GM21717 (cell line): ENCODE measurements around the gene LONRF3.

Experiments used
- ATAC-seq: cut with Tn5 transposase; IDR thresholded peaks from one replicate; pipeline ENCODE4 v1.9.1; 2021; ENCODE audit warnings: mild to moderate bottlenecking, moderate library complexity; ENCODE audit not compliant: unreplicated experiment

Gene LONRF3

GRCh38 chrX:118974088-118974907, at the start of gene LONRF3:
LONRF3 (plus strand) TSS chrX:118974618; CDS start chrX:118974781, 163 bp downstream.
- no peak for ATAC-seq

GRCh38 chrX:118928151-118928550, 46.3 kb upstream of the LONRF3 start:
- no peak for ATAC-seq

GRCh38 chrX:118935352-118935751, 39.1 kb upstream of the LONRF3 start:
- ATAC-seq, result no peak

- ATAC-seq, result no peak
These were observed 33.3 kb upstream of the LONRF3 start for GRCh38 chrX:118941147-118941546.

- no peak for ATAC-seq
These were observed 31.3 kb upstream of the LONRF3 start for GRCh38 chrX:118943102-118943501.

GRCh38 chrX:118945921-118946320, 28.5 kb upstream of the LONRF3 start:
- ATAC-seq, result no peak

- no peak for ATAC-seq
These were observed 26.1 kb upstream of the LONRF3 start for GRCh38 chrX:118948270-118948669.

GRCh38 chrX:118961866-118962560, 12.4 kb upstream of the LONRF3 start:
- no peak for ATAC-seq

- ATAC-seq, result no peak
These were observed 11.3 kb upstream of the LONRF3 start for GRCh38 chrX:118963159-118963558.

- ATAC-seq, result no peak
These were observed 10.2 kb upstream of the LONRF3 start for GRCh38 chrX:118964252-118964651.

- no peak for ATAC-seq
These were observed 9.0 kb upstream of the LONRF3 start for GRCh38 chrX:118965395-118965794.

- ATAC-seq, result no peak
These were observed 6.4 kb upstream of the LONRF3 start for GRCh38 chrX:118968031-118968430.

- no peak for ATAC-seq
These were observed 2.9 kb upstream of the LONRF3 start for GRCh38 chrX:118971552-118971951.

- no peak for ATAC-seq
These were observed 880 bp upstream of the LONRF3 start for GRCh38 chrX:118973389-118974087.

GRCh38 chrX:118974908-118975671, 672 bp downstream of the LONRF3 start:
- no peak for ATAC-seq

- ATAC-seq, result no peak
These were observed 1.6 kb downstream of the LONRF3 start for GRCh38 chrX:118975831-118976598.

- ATAC-seq, result no peak
These were observed 2.4 kb downstream of the LONRF3 start for GRCh38 chrX:118976599-118977340.

GRCh38 chrX:118977424-118977823, 3.0 kb downstream of the LONRF3 start:
- ATAC-seq, result no peak

GRCh38 chrX:118978451-118978850, 4.0 kb downstream of the LONRF3 start:
- ATAC-seq, result no peak
